NCI-H2227 (cell line): Measurements from ENCODE around the gene TIMM13.
"Not testable (repeated sequence)": the region's sequence is repeated elsewhere in the genome, so short reads cannot be mapped to it uniquely, and the experiment has no call there.

Source experiments
- DNase-seq: peaks from one replicate; lab custom pipeline; 2025; ENCODE audit not compliant: unreplicated experiment; lab: John Stamatoyannopoulos, UW

The TIMM13 gene

GRCh38 chr19:2432131-2432848 lies 4.9 kb upstream of the TIMM13 start:
- DNase-seq, result no peak

GRCh38 chr19:2431318-2432055 lies 4.1 kb upstream of the TIMM13 start:
- no peak for DNase-seq

- no peak for DNase-seq
Observed at GRCh38 chr19:2429917-2430535, 2.6 kb upstream of the TIMM13 start.

GRCh38 chr19:2428756-2429711 lies 1.6 kb upstream of the TIMM13 start:
- no peak for DNase-seq

- DNase-seq, result peak; percentile 49
Observed at GRCh38 chr19:2428321-2428690, 920 bp upstream of the TIMM13 start.

GRCh38 chr19:2426611-2427428 lies 566 bp downstream of the TIMM13 start:
- peak; percentile 56 for DNase-seq

GRCh38 chr19:2425622-2426581 lies 1.5 kb downstream of the TIMM13 start:
- no peak for DNase-seq

- no peak for DNase-seq
Observed at GRCh38 chr19:2424686-2425621, 2.4 kb downstream of the TIMM13 start.

- no peak for DNase-seq
Observed at GRCh38 chr19:2423915-2424685, 3.3 kb downstream of the TIMM13 start.

GRCh38 chr19:2423071-2423914 lies 4.1 kb downstream of the TIMM13 start:
- no peak for DNase-seq

- DNase-seq, result no peak
Observed at GRCh38 chr19:2421581-2422306, 5.6 kb downstream of the TIMM13 start.

GRCh38 chr19:2420490-2420889 lies 6.9 kb downstream of the TIMM13 start:
- no peak for DNase-seq

GRCh38 chr19:2419754-2420153 lies 7.6 kb downstream of the TIMM13 start:
- no peak for DNase-seq

GRCh38 chr19:2417881-2418406 lies 9.4 kb downstream of the TIMM13 start:
- no peak for DNase-seq

- not testable (repeated sequence) for DNase-seq
Observed at GRCh38 chr19:2417436-2417835, 9.9 kb downstream of the TIMM13 start.
